ENCODE results near the gene SEMA4A.
"Not testable (repeated sequence)": the region's sequence is repeated elsewhere in the genome, so short reads cannot be mapped to it uniquely, and the experiment has no call there.

SEMA4A gene

GRCh38 chr1:156198831-156199349 lies 45.5 kb downstream of the SEMA4A start:
- DNase-seq, result no peak

DNA sequence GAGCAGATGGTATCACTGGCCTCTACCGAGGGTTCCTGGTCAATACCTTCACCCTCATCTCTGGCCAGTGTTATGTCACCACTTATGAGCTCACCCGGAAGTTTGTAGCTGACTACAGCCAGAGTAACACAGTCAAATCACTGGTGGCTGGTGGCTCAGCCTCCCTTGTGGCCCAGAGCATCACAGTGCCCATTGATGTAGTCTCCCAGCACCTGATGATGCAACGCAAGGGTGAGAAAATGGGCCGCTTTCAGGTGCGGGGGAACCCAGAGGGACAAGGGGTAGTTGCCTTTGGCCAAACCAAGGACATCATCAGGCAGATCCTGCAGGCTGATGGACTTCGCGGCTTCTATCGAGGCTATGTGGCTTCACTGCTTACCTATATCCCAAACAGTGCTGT lies 46.7 kb downstream of the SEMA4A start:
- DNase-seq, result no peak

- no peak for DNase-seq
Observed at GRCh38 chr1:156203331-156203730, 49.9 kb downstream of the SEMA4A start.

- no peak for DNase-seq
Observed at GRCh38 chr1:156204686-156205085, 51.3 kb downstream of the SEMA4A start.

GRCh38 chr1:156211243-156211642 lies 57.9 kb downstream of the SEMA4A start:
- DNase-seq, result no peak

- no peak for DNase-seq
Observed at GRCh38 chr1:156212130-156212529, 58.7 kb downstream of the SEMA4A start.

- DNase-seq, result peak; percentile 94
Observed at GRCh38 chr1:156212833-156213643, 59.7 kb downstream of the SEMA4A start, which contains the start of gene PMF1. Gene PMF1 (plus strand): TSS chr1:156213007. CDS start chr1:156213016, 9 bp downstream.

DNA sequence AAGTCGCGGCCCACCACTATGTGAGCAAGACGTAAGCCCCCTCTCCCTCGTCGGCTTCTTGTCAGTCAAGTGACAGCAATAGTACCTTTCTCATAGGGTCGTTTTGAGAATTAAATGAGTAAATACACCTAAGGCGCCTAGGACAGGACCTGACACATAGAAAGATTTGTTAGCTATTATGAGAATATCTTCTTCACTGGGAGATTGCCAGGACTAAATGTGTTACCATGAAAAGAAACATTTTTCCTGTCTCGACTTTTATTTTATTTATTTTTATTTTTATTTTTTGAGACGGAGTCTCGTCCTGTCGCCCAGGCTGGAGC lies 60.2 kb downstream of the SEMA4A start:
- no peak for DNase-seq

GRCh38 chr1:156214024-156214748 lies 60.8 kb downstream of the SEMA4A start:
- DNase-seq, result no peak

- not testable (repeated sequence) for DNase-seq
Observed at GRCh38 chr1:156216361-156217086, 63.1 kb downstream of the SEMA4A start.

GRCh38 chr1:156217871-156218270 lies 64.5 kb downstream of the SEMA4A start:
- no peak for DNase-seq

GRCh38 chr1:156220226-156220625 lies 66.8 kb downstream of the SEMA4A start:
- no peak for DNase-seq

DNA sequence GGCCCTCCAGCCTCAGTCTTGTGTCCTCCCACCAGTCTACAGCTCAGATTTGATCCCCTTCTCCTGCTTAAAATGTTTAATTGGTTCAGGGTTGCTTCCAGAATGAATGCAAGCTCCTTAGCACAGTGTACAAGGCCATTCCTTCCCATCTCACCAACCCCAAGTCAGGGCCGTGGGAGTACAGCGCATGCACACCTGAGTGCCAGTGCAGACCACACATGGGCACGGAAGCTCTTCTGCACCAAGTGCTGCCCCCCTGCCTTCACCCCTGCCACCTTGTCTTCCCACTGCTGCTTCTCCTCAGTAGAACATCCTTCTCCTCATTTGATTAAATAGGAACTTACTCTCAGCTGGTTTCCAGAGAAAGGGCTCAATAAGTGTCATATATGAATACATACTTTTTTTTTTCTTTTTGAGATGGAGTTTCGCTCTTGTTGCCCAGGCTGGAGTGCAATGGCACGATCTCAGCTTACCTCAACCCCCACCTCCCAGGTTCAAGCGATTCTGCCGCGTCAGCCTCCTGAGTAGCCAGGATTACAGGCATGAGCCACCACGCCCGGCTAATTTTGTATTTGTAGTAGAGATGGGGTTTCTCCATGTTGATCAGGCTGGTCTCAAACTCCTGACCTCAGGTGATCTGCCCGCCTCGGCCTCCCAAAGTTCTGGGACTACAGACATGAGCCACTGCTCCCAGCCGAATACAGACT lies 68.8 kb downstream of the SEMA4A start:
- no peak for DNase-seq

- no peak for DNase-seq
Observed at GRCh38 chr1:156225677-156226014, 72.3 kb downstream of the SEMA4A start.

- no peak for DNase-seq
Observed at GRCh38 chr1:156226116-156226538, 72.7 kb downstream of the SEMA4A start.

GRCh38 chr1:156226782-156227181 lies 73.4 kb downstream of the SEMA4A start:
- DNase-seq, result no peak
